Right lobe of liver (tissue), 6 donors: Measurements from ENCODE around the gene EIF3L. TPM values are rescaled to one million over a fixed set of nuclear protein-coding genes. Genes with fewer than 3 reads are reported as not detected.
A peak's percentile ranks its signal among the peaks of the same experiment; 100 is the strongest.

Source experiments
- ATAC-seq, 4 donors: fragments of 200-7000 bp; cut with Tn5 transposase; one replicate each; pipeline ENCODE4 v1.9.1; 2020; ENCODE audit warnings: mild to moderate bottlenecking in 4 of 4, moderate library complexity in 4 of 4
- DNase-seq, 3 donors: peaks; one replicate each; pipeline ENCODE4 v3.0.0-alpha.2; 2020
- H3K27ac ChIP-seq, 3 donors: fragments of 200-600 bp; one replicate each; pipeline ENCODE4 v1.8.0; 2022
- H3K27me3 ChIP-seq, 2 donors: fragments of 200-600 bp; one replicate each; pipeline ENCODE4 v1.8.0; 2022
- H3K36me3 ChIP-seq, 4 donors: fragments of 200-600 bp; sonication (generic) in 1 of 4; one replicate each; pipeline versions ENCODE4 v1.5.1 to v1.8.0; 2017 to 2022; ENCODE audit warnings: control low read depth in 1 of 4
- H3K4me1 ChIP-seq, 4 donors: fragments of 200-600 bp; sonication (generic) in 1 of 4; one replicate each; pipeline versions ENCODE4 v1.5.1 to v1.8.0; 2017 to 2022; ENCODE audit warnings: control low read depth in 1 of 4
- H3K4me3 ChIP-seq, 3 donors: fragments of 200-600 bp; one replicate each; pipeline ENCODE4 v1.8.0; 2022
- H3K9me3 ChIP-seq, 4 donors: fragments of 200-600 bp; sonication (generic) in 1 of 4; one replicate each; pipeline versions ENCODE4 v1.5.1 to v1.8.0; 2017 to 2022; ENCODE audit warnings: control low read depth in 1 of 4
- POLR2A ChIP-seq: fragments of 450-650 bp; IDR thresholded peaks from one replicate; pipeline ENCODE4 v1.6.1; 2017; ENCODE audit warnings: antibody characterized with exemption, mild to moderate bottlenecking
- WGBS: methylation state at CpG from one replicate; pipeline ENCODE4 v1.1.6; 2018; ENCODE audit warnings: low coverage, low lambda C conversion rate; ENCODE audit not compliant: insufficient coverage; ENCODE audit errors: missing lambda C conversion rate; 5-methylcytosine and 5-hydroxymethylcytosine counted together
- intact Hi-C, 2 donors: fragments of 100-400 bp; cut with DNase I; formaldehyde crosslinking; loops; one replicate each; pipeline versions ENCODE4 v1.11.2 to v1.14.1; 2022
- total RNA-seq, 6 experiments: library from RNA; depleted of rRNA in 2 of 6; stranded (reverse); fragments of >200 nt in 2 of 6; fragmentation: NEBNext Ultra II Directional in 3 of 6; extraction: Animal tissue kit (Norgen Biotek cat#: 25700) in 3 of 6; gene quantifications; one replicate each; pipeline versions ENCODE4 v1.1.0 to v1.2.4, GENCODE V29; 2016 to 2023
- TF ChIP-seq, protein P1 (sequence below), 4 donors: fragments of 200-600 bp in 3 of 4; fragments of 450-650 bp in 1 of 4; IDR thresholded peaks; one replicate each; pipeline versions ENCODE4 v1.5.1 to v1.8.0; 2016 to 2022; ENCODE audit warnings: antibody characterized with exemption in 4 of 4, mild to moderate bottlenecking in 2 of 4
- donor health status: DM: no; HTN: yes; CAD: no.
- donor health status: DM: no; HTN: no; CAD: no.
- donor health status: DM: no; HTN: no; CAD: no.
- donor health status: DM: no; HTN: yes; CAD: no.
- donor health status: DM: no; HTN: yes; CAD: no.

EIF3L gene
- total RNA-seq, 6 experiments from 2014 or later, result 117 to 200 (median 164) TPM

DNA sequence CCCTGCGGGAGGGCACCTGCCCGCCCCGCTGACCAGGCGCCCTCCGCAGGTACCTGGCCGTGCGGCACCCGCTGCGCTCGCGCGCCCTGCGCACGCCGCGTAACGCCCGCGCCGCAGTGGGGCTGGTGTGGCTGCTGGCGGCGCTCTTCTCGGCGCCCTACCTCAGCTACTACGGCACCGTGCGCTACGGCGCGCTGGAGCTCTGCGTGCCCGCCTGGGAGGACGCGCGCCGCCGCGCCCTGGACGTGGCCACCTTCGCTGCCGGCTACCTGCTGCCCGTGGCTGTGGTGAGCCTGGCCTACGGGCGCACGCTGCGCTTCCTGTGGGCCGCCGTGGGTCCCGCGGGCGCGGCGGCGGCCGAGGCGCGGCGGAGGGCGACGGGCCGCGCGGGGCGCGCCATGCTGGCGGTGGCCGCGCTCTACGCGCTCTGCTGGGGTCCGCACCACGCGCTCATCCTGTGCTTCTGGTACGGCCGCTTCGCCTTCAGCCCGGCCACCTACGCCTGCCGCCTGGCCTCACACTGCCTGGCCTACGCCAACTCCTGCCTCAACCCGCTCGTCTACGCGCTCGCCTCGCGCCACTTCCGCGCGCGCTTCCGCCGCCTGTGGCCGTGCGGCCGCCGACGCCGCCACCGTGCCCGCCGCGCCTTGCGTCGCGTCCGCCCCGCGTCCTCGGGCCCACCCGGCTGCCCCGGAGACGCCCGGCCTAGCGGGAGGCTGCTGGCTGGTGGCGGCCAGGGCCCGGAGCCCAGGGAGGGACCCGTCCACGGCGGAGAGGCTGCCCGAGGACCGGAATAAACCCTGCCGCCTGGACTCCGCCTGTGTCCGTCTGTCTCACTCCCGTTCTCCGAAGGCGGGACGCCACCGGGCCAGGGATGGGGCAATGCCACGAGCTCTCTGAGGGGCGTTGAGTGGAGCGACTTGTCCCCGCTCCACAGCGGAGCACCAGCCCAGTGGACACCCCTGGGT, 24.3 kb upstream of the EIF3L start:
- peaks cover 0 to 5% (median 0%) of the 10 kb centered on the region in 4 donors for H3K4me1 ChIP-seq
- no peaks in the 10 kb centered on the region for H3K36me3 ChIP-seq
- DNase-seq, result no peak
- intact Hi-C loops, result loop anchor here in 1 of 2 donors (10.0 kb wide), 1 partner anchor 150 kb away; no protein-coding TSS in a partner anchor
- no peak for TF ChIP-seq POLR2A
- TF ChIP-seq, protein P1, sequence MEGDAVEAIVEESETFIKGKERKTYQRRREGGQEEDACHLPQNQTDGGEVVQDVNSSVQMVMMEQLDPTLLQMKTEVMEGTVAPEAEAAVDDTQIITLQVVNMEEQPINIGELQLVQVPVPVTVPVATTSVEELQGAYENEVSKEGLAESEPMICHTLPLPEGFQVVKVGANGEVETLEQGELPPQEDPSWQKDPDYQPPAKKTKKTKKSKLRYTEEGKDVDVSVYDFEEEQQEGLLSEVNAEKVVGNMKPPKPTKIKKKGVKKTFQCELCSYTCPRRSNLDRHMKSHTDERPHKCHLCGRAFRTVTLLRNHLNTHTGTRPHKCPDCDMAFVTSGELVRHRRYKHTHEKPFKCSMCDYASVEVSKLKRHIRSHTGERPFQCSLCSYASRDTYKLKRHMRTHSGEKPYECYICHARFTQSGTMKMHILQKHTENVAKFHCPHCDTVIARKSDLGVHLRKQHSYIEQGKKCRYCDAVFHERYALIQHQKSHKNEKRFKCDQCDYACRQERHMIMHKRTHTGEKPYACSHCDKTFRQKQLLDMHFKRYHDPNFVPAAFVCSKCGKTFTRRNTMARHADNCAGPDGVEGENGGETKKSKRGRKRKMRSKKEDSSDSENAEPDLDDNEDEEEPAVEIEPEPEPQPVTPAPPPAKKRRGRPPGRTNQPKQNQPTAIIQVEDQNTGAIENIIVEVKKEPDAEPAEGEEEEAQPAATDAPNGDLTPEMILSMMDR (IDR thresholded peaks at IDR 0.05), result no peak
- peak overlapping the region in 1 of 3 donors; percentile 16 for H3K4me3 ChIP-seq
- no peak overlapping the region for H3K27ac ChIP-seq
- H3K9me3 ChIP-seq, result no peaks in the 10 kb centered on the region
- no peaks in the 10 kb centered on the region for H3K27me3 ChIP-seq
- ATAC-seq, result peak in 2 of 4 donors; percentile 3 to 24
- no CpG with 5 or more reads among the region's 135 CpGs for WGBS

DNA sequence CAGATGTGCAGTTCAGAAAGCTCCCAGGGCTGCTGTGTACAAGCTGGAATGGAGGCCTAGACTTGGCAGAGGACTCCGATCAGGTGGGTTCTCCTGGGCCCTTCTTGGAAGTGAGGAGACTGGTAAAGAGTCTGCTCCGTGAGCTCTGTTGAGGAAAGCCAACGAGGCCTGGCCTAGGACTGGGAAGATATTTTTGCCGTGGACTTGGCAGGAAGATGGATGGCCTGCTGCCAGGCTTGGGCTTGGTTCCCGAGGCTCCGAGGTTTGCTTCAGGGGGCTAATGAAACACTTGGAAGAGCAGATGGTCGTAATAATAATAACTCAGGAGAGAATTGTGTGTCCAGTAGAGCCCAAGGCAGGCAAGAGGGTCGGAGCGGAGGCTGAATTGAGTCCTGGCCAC, 22.2 kb upstream of the EIF3L start:
- peaks cover 0 to 12% (median under 1%) of the 10 kb centered on the region in 4 donors for H3K4me1 ChIP-seq
- ATAC-seq, result peak in 1 of 4 donors; percentile 13
- DNase-seq, result no peak

DNA sequence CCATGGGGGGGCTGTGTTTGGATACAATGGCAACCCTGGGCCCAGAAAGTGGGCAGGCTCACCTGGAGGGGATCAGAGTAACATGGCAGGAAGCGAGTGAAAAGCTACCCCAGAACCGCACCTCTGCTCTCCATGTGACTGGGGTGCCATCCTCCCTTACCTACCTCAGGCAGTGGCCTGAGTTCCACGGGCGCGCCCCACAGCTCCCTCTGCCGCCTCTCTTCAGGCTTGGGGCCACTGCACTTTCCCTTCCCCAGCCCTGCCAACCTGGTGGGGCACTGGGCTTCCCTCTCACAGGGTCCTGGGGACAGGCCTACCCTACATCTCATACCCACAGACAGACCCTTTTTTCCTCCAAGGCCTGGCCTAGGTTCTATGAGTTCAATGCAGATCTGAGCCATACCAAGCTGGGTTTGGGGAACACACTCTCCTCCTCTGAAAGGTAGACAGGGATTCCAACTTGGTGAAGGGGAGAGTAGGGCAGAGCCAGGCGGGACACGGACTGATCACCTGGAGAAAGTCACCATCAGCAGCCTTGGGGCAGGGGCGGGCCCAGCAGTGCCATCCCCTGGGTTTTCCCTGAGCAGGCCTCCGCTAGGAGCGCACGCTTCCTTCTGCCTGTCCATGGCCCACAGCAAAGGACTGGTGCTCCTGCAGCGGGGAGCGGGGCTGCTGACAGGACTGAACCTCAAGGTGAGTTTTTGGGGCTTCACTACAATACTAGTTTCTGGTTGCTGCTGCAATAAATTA, 19.0 kb upstream of the EIF3L start:
- no peak overlapping the region for H3K4me3 ChIP-seq
- ATAC-seq (no peak), DNase-seq (no peak)
- H3K36me3 ChIP-seq, result peaks cover 0 to 36% (median 7%) of the 10 kb centered on the region in 4 donors
- no peaks in the 10 kb centered on the region for H3K9me3 ChIP-seq
- intact Hi-C loops, result no loop called here
- peaks cover 0 to 19% (median 4%) of the 10 kb centered on the region in 4 donors for H3K4me1 ChIP-seq
- H3K27me3 ChIP-seq, result no peaks in the 10 kb centered on the region
- H3K27ac ChIP-seq, result no peak overlapping the region
- TF ChIP-seq, protein P1 (IDR thresholded peaks at IDR 0.05), result no peak
- no peak for TF ChIP-seq POLR2A
- 93% methylated on average over 2 of the region's 14 CpGs for WGBS

More for the DNA sequence above, 22.2 kb upstream of the EIF3L start:
- H3K36me3 ChIP-seq, result peaks cover 0 to 13% (median under 1%) of the 10 kb centered on the region in 4 donors
- H3K4me3 ChIP-seq, result no peak overlapping the region
- TF ChIP-seq POLR2A, result no peak
- TF ChIP-seq, protein P1 (IDR thresholded peaks at IDR 0.05), result no peak
- WGBS, result 28% methylated on average over 4 of the region's 9 CpGs
- no peaks in the 10 kb centered on the region for H3K9me3 ChIP-seq
- no peaks in the 10 kb centered on the region for H3K27me3 ChIP-seq
- intact Hi-C loops, result loop anchor here in 1 of 2 donors (10.0 kb wide), 1 partner anchor 148 kb away; no protein-coding TSS in a partner anchor
- no peak overlapping the region for H3K27ac ChIP-seq

DNA sequence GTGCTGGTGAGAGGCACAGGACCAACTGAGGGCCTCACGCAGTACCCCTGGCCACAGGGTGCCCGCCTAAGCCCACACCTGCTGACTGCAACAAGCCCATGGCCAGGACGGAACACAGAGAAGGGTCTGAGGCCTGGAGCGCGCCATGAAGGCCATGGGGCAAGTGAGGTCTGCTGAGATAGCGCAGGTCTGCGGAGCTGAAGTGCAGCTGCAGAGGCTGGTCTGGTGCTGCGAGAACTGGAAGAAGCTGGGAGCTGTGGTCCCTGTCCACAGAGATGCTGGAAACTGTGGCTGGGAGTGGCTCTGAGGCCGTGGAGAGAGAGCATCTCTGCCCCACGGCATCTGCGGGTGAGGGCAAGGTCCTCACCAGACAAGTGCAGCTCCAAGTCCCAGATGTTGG, 17.7 kb upstream of the EIF3L start:
- Histone ChIP-seq H3K36me3 (peaks cover 0 to 36% (median 7%) of the 10 kb centered on the region in 4 donors), H3K9me3 (no peaks in the 10 kb centered on the region), H3K27ac (peak overlapping the region in 1 of 3 donors; percentile 29), H3K4me1 (peaks cover 0 to 19% (median 4%) of the 10 kb centered on the region in 4 donors), H3K4me3 (no peak overlapping the region), H3K27me3 (no peaks in the 10 kb centered on the region)
- DNase-seq (no peak), ATAC-seq (no peak)
- no peak for TF ChIP-seq POLR2A
- TF ChIP-seq, protein P1 (IDR thresholded peaks at IDR 0.05), result no peak
- intact Hi-C loops, result no loop called here
- WGBS, result 100% methylated on average over 2 of the region's 11 CpGs
